HepG2 (cell line): Measurements from ENCODE around the gene ARL16. TPM values are rescaled to one million over a fixed set of nuclear protein-coding genes. Genes with fewer than 3 reads are reported as not detected.

Experiments used
- AGO1 ChIP-seq: fragments of 200-400 bp; formaldehyde crosslinking; IDR thresholded peaks from 2 replicates; pipeline ENCODE4 v1.6.1; 2017; ENCODE audit warnings: mild to moderate bottlenecking, low read depth, low read length, moderate library complexity; ENCODE audit not compliant: poor library complexity, severe bottlenecking
- BRCA1 ChIP-seq: sonication (generic); formaldehyde crosslinking; IDR thresholded peaks from 2 replicates; pipeline ENCODE4 v1.4.0; 2020; ENCODE audit warnings: missing genetic modification reagents
- EZH2 ChIP-seq: conservative IDR thresholded peaks from 2 replicates; pipeline ENCODE4 v1.6.1; 2012; ENCODE audit warnings: mild to moderate bottlenecking, low read depth, low read length, moderate library complexity
- HDAC2 ChIP-seq: sonication (generic); formaldehyde crosslinking; IDR thresholded peaks from 2 replicates; pipeline ENCODE4 v1.4.0; 2020; ENCODE audit warnings: missing genetic modification reagents
- IKZF4 ChIP-seq: sonication (generic); formaldehyde crosslinking; IDR thresholded peaks from 2 replicates; pipeline ENCODE4 v1.5.1; 2020; ENCODE audit warnings: borderline replicate concordance, mild to moderate bottlenecking, low read depth, missing genetic modification reagents; ENCODE audit errors: not compliant biosample characterization
- KDM5B ChIP-seq: sonication (generic); formaldehyde crosslinking; IDR thresholded peaks from 2 replicates; pipeline ENCODE4 v1.4.0; 2020; ENCODE audit warnings: missing genetic modification reagents, mild to moderate bottlenecking, borderline replicate concordance
- PCBP1 ChIP-seq: fragments of 200-400 bp; formaldehyde crosslinking; IDR thresholded peaks from 2 replicates; pipeline ENCODE4 v1.6.1; 2017; ENCODE audit warnings: mild to moderate bottlenecking, low read depth, low read length, borderline replicate concordance
- ZIK1 ChIP-seq: sonication (generic); formaldehyde crosslinking; IDR thresholded peaks from 2 replicates; pipeline ENCODE4 v1.5.0; 2020; ENCODE audit warnings: mild to moderate bottlenecking, low read depth, missing genetic modification reagents, borderline replicate concordance
- ZNF124 ChIP-seq: sonication (generic); formaldehyde crosslinking; IDR thresholded peaks from 2 replicates; pipeline ENCODE4 v1.4.0; 2020; ENCODE audit warnings: missing genetic modification reagents
- ZNF709 ChIP-seq: sonication (generic); formaldehyde crosslinking; IDR thresholded peaks from 2 replicates; pipeline ENCODE4 v1.5.0; 2020; ENCODE audit warnings: mild to moderate bottlenecking, missing genetic modification reagents
- ZNF777 ChIP-seq: sonication (generic); formaldehyde crosslinking; IDR thresholded peaks from 2 replicates; pipeline ENCODE4 v1.4.0; 2020; ENCODE audit warnings: missing genetic modification reagents
- polyA plus RNA-seq, 8 experiments: library from polyadenylated mRNA; depleted of rRNA in 3 of 8; stranded (reverse) in 7 of 8; unstranded in 1 of 8; fragments of >200 nt; fragmentation: Illumina TruSeq in 4 of 8; extraction: Trizol in 4 of 8; gene quantifications; 2 replicates each; pipeline versions ENCODE4 v1.2.1 to v1.2.3, GENCODE V29; 2011 to 2016; ENCODE audit warnings: low read depth in 4 of 8, missing spikeins in 1 of 8, mixed read lengths in 1 of 8; ENCODE audit not compliant: insufficient read depth in 1 of 8
- total RNA-seq, 5 experiments: library from RNA; depleted of rRNA; stranded (reverse); fragments of >200 nt; fragmentation: Illumina TruSeq; extraction: Trizol; gene quantifications; 2 replicates each; pipeline ENCODE4 v1.2.3, GENCODE V29; 2016; ENCODE audit warnings: low read depth in 1 of 5
- TF ChIP-seq, protein P1 (sequence below): sonication (generic); formaldehyde crosslinking; IDR thresholded peaks from 2 replicates; pipeline ENCODE4 v1.4.0; 2020; ENCODE audit warnings: missing genetic modification reagents
- TF ChIP-seq, protein P2 (sequence below): sonication (generic); formaldehyde crosslinking; IDR thresholded peaks from 2 replicates; pipeline ENCODE4 v1.5.0; 2020; ENCODE audit warnings: missing genetic modification reagents, mild to moderate bottlenecking, borderline replicate concordance
- TF ChIP-seq, protein P3 (sequence below): sonication (generic); formaldehyde crosslinking; conservative IDR thresholded peaks from 2 replicates; pipeline ENCODE4 v1.8.0; 2022; ENCODE audit warnings: missing genetic modification reagents

ARL16 gene
- total and polyA plus RNA-seq, 2 of the 13 experiments (the other 11 are each of a cell fraction or from before 2014, with no cell fraction given) = 20.8 to 30.8 TPM

DNA sequence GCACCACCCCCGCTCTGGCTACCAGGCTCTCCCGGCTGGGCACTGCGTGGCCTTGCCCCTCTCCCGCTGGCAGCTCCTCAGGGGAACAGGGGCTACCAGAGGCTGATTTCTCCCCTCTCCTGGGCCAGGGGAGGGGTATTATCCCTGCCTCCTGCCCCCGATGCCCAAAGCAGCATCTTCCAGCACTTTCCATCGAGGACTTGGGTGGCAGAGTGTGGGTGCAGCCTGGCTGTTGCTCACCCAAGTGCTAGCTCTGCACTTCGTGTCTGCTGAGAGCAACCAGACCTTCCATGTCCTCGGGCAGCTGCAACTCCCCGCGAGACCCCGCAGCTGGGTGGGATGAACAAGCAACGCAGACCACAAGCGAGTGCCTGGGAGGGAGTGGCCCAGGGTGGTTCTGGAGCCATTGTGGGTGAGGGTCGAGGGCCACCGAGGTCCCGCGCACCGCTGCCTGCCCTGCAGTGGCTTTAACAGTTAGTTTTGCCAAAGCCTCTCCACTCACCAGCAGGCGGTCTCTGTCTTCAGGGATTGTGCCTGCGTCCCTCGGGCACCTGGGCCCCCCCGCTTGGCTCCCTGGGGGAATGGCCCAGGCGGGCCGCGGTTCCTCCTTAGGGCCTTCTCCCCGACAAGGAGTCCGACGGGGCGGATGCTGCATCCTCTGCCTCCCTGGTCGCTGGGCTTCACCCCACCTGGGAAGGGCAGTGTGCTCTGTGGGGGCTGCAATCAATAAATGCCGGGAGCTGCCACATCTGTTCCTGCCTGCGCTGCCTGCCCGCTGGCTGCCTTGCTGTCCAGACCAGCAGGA is 36.9 kb upstream of the ARL16 start (continued):
- TF ChIP-seq ZNF709 (CRISPR knock-in tag) = no peak
- peak; percentile 41 for TF ChIP-seq AGO1
- TF ChIP-seq ZNF124 (CRISPR knock-in tag) = no peak
- TF ChIP-seq, protein P1, sequence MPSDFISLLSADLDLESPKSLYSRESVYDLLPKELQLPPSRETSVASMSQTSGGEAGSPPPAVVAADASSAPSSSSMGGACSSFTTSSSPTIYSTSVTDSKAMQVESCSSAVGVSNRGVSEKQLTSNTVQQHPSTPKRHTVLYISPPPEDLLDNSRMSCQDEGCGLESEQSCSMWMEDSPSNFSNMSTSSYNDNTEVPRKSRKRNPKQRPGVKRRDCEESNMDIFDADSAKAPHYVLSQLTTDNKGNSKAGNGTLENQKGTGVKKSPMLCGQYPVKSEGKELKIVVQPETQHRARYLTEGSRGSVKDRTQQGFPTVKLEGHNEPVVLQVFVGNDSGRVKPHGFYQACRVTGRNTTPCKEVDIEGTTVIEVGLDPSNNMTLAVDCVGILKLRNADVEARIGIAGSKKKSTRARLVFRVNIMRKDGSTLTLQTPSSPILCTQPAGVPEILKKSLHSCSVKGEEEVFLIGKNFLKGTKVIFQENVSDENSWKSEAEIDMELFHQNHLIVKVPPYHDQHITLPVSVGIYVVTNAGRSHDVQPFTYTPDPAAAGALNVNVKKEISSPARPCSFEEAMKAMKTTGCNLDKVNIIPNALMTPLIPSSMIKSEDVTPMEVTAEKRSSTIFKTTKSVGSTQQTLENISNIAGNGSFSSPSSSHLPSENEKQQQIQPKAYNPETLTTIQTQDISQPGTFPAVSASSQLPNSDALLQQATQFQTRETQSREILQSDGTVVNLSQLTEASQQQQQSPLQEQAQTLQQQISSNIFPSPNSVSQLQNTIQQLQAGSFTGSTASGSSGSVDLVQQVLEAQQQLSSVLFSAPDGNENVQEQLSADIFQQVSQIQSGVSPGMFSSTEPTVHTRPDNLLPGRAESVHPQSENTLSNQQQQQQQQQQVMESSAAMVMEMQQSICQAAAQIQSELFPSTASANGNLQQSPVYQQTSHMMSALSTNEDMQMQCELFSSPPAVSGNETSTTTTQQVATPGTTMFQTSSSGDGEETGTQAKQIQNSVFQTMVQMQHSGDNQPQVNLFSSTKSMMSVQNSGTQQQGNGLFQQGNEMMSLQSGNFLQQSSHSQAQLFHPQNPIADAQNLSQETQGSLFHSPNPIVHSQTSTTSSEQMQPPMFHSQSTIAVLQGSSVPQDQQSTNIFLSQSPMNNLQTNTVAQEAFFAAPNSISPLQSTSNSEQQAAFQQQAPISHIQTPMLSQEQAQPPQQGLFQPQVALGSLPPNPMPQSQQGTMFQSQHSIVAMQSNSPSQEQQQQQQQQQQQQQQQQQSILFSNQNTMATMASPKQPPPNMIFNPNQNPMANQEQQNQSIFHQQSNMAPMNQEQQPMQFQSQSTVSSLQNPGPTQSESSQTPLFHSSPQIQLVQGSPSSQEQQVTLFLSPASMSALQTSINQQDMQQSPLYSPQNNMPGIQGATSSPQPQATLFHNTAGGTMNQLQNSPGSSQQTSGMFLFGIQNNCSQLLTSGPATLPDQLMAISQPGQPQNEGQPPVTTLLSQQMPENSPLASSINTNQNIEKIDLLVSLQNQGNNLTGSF (CRISPR knock-in tag) = no peak
- TF ChIP-seq KDM5B = no peak
- TF ChIP-seq HDAC2 (CRISPR knock-in tag) = no peak
- no peak for TF ChIP-seq PCBP1
- no peak for TF ChIP-seq ZNF777 (CRISPR knock-in tag)
- TF ChIP-seq IKZF4 (CRISPR knock-in tag) = no peak
- no peak for TF ChIP-seq EZH2
- no peak for TF ChIP-seq ZIK1 (CRISPR knock-in tag)
- no peak for TF ChIP-seq BRCA1
- TF ChIP-seq, protein P2, sequence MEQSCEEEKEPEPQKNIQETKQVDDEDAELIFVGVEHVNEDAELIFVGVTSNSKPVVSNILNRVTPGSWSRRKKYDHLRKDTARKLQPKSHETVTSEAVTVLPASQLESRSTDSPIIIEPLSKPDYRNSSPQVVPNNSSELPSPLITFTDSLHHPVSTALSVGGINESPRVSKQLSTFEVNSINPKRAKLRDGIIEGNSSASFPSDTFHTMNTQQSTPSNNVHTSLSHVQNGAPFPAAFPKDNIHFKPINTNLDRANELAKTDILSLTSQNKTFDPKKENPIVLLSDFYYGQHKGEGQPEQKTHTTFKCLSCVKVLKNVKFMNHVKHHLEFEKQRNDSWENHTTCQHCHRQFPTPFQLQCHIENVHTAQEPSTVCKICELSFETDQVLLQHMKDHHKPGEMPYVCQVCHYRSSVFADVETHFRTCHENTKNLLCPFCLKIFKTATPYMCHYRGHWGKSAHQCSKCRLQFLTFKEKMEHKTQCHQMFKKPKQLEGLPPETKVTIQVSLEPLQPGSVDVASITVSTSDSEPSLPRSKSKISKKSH (CRISPR knock-in tag) = 0 out of 2 replicates have a peak, but pooled peaks have one; percentile 5
- TF ChIP-seq, protein P3, sequence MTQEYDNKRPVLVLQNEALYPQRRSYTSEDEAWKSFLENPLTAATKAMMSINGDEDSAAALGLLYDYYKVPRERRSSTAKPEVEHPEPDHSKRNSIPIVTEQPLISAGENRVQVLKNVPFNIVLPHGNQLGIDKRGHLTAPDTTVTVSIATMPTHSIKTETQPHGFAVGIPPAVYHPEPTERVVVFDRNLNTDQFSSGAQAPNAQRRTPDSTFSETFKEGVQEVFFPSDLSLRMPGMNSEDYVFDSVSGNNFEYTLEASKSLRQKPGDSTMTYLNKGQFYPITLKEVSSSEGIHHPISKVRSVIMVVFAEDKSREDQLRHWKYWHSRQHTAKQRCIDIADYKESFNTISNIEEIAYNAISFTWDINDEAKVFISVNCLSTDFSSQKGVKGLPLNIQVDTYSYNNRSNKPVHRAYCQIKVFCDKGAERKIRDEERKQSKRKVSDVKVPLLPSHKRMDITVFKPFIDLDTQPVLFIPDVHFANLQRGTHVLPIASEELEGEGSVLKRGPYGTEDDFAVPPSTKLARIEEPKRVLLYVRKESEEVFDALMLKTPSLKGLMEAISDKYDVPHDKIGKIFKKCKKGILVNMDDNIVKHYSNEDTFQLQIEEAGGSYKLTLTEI (CRISPR knock-in tag) = no peak
